HG03135 (cell line): ENCODE measurements around the gene VGF.
"Not testable (repeated sequence)": the region's sequence is repeated elsewhere in the genome, so short reads cannot be mapped to it uniquely, and the experiment has no call there.

ENCODE experiments used
- ATAC-seq: cut with Tn5 transposase; IDR thresholded peaks from one replicate; pipeline ENCODE4 v1.9.1; 2021; ENCODE audit warnings: mild to moderate bottlenecking, moderate library complexity; ENCODE audit not compliant: unreplicated experiment

VGF gene

GRCh38 chr7:101140339-101140699 lies 25.1 kb downstream of the VGF start:
- ATAC-seq = no peak

DNA sequence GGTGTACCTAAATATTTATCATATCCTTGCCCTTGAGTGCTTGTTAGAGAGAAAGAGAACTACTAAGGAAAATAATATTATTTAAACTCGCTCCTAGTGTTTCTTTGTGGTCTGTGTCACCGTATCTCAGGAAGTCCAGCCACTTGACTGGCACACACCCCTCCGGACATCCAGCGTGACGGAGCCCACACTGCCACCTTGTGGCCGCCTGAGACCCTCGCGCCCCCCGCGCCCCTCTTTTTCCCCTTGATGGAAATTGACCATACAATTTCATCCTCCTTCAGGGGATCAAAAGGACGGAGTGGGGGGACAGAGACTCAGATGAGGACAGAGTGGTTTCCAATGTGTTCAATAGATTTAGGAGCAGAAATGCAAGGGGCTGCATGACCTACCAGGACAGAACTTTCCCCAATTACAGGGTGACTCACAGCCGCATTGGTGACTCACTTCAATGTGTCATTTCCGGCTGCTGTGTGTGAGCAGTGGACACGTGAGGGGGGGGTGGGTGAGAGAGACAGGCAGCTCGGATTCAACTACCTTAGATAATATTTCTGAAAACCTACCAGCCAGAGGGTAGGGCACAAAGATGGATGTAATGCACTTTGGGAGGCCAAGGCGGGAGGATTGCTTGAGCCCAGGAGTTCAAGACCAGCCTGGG lies 27.0 kb downstream of the VGF start:
- peak; percentile 68 for ATAC-seq

- no peak for ATAC-seq
Observed at GRCh38 chr7:101137651-101138212, 27.6 kb downstream of the VGF start.

GRCh38 chr7:101134399-101134980 lies 30.9 kb downstream of the VGF start:
- ATAC-seq = no peak

DNA sequence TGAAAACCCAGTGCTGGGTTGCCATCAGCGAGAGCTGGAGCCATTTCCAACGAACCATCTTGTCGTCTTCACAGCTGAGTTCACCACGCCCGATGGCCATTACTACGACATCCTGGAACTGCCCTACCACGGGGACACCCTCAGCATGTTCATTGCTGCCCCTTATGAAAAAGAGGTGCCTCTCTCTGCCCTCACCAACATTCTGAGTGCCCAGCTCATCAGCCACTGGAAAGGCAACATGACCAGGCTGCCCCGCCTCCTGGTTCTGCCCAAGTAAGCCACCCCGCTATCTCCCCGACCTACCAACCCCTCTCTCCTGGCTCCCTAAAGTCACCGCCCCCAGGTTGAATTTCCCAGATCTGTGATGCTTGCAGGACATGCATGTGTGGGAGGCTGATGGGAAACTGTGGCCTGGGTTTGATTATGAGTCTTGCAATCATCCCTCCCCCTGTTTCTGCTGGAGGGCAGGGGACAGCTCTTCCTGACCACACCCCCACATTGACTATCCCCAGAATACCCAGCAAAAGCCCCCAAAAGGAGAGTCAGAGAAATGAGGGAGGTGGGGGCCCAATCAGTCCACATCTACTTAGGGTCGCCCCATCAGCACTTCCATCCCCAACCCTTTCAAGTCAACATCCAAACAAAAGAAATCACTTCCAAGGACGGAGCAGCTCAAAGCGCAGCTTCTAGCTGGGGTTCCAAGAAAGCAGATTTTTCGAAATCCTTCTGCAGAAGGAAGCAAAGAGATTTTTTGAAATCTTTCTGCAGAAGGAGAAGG lies 31.6 kb downstream of the VGF start:
- ATAC-seq = no peak

GRCh38 chr7:101132626-101133600 lies 32.5 kb downstream of the VGF start:
- ATAC-seq = not testable (repeated sequence)

DNA sequence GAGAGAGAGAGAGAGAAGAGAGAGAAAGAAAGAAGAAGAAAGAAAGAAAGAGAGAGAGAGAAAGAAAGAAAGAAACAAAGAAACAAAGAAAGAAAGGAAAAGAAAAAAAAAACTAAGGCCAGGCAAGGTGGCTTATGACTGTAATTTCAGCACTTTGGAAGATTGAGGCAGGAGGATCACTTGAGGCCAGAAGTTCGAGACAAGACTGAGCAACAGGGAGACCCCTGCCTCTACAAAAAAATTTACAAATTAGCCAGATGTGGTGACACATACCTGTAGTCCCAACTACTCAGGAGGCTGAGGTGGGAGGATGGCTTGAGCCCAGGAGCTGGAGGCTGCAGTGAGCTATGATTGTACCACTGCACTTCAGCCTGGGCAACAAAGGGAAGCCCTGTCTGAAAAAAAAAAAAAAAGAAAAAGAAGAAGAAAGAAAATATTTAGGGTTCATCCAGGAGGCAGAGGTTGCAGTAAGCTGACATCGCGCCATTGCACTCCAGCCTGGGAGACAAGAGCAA lies 35.7 kb downstream of the VGF start:
- no peak for ATAC-seq

- ATAC-seq = no peak
Observed at GRCh38 chr7:101128040-101128834, 37.1 kb downstream of the VGF start.

DNA sequence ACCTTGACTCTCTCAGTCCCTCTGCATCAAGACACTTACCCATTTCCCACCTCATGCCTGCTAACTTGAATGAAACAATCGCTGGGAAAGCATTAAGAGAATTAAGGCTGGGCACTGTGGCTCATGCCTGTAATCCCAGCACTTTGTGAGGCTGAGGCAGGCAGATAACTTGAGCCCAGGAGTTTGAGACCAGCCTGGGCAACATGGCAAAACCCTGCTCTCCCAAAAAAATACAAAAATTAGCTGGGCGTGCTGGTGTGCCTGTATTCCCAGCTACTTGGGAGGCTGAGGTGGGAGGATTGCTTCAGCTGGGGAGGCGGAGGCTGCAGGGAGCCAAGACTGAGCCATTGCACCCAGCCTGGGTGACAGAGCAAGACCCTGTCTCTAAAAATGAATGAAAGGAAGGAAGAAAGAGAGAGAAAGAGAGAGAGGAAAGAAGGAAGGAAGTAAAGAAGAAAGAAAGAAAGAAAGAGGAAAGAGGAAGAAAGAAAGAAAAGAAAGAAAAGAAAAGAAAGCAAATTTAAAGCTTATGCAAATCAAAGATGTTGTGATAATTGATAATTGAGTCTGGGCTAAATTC lies 37.8 kb downstream of the VGF start:
- ATAC-seq = no peak

DNA sequence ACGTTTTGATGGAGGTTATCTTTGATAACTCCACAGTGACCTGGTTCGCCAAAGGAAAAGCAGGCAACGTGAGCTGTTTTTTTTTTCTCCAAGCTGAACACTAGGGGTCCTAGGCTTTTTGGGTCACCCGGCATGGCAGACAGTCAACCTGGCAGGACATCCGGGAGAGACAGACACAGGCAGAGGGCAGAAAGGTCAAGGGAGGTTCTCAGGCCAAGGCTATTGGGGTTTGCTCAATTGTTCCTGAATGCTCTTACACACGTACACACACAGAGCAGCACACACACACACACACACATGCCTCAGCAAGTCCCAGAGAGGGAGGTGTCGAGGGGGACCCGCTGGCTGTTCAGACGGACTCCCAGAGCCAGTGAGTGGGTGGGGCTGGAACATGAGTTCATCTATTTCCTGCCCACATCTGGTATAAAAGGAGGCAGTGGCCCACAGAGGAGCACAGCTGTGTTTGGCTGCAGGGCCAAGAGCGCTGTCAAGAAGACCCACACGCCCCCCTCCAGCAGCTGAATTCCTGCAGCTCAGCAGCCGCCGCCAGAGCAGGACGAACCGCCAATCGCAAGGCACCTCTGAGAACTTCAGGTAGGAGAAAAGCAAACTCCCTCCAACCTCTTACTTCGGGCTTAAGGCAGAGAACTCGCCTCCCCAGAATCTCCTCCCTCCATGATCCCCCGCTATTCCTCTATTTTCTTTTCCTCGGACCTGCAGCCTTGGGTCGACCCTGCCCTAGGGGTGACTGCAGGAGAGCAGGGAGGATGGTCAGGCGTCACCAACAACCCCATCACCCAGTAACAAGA lies 38.5 kb downstream of the VGF start, which contains the start of gene SERPINE1:
Gene SERPINE1 (plus strand): TSS at position 454 of the 809 bp plus-strand sequence. CDS start 1,290 bp downstream, outside the sequence.
- peak; percentile 40 for ATAC-seq

GRCh38 chr7:101125989-101126650 lies 39.2 kb downstream of the VGF start:
- ATAC-seq = peak; percentile 55

DNA sequence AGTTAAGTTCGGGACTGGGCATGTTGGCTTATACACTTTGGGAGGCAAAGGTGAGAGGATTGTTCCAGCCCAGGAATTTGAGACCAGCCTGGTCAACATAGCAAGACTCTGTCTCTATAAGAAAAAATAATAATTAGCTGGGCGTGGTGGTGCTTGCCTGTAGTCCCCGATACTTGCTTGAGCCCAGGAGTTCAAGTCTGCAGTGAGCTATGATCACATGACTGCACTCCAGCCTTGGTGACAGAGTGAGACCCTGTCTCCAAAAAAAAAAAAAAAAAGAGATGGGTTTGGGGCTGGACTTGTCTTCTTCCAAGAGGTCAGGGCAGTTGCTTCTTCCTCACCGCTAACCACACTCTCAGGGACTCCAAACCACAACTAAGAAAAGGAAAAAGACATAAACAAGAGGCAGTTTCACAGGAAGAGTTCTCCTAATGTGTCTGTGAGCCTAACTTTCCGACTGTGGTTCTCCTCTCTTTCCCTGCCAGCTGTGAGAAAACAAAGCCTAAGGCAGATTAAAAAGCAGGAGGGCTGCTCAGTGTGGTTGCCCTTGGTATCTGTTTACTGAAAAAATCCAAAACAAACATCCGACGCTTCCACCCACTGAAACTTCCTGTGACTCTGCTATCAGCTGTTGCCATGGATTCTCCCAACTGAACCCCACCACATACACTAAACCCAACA lies 40.9 kb downstream of the VGF start:
- ATAC-seq = no peak

- no peak for ATAC-seq
Observed at GRCh38 chr7:101123703-101124068, 41.7 kb downstream of the VGF start.

DNA sequence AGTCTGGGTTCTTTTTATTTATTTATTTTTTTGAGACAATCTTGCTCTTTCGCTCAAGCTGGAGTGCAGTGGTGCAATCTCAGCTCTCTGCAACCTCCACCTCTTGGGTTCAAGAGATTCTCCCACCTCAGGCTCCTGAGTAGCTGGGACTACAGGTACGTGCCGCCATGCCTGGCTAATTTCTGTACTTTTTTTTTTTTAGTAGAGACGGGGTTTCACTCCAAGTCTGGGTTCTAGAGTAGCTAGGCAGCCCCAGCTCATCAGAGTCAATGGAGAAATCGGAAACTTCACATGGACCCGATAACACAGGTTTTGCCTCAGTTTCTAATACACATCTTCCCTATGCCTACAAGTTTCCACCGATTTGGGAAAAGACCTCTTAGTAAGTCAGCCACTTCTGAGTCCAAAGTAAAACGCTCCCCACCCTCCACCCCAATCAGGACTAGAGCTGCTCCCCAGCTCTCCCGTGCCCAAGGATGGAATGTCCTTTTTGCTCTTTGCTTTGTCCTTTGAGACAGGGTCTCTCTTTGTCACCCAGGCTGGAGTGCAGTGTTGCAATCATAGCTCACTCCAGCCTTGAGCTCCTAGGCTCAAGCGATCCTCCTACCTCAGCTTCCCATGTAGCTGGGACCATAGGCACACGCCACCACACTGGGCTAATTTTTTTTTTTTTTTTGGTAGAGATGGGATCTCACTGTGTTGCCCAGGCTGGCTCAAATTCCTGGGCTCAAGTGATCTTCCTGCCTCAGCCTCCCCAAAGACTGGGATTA lies 42.3 kb downstream of the VGF start:
- no peak for ATAC-seq

GRCh38 chr7:101121991-101122932 lies 43.1 kb downstream of the VGF start:
- ATAC-seq = no peak

- ATAC-seq = not testable (repeated sequence)
Observed at GRCh38 chr7:101121631-101121990, 43.8 kb downstream of the VGF start.
